GM12878 (cell line): ENCODE data around the gene IMMP2L. TPM values are rescaled to one million over a fixed set of nuclear protein-coding genes. Genes with fewer than 3 reads are reported as not detected.

Experiments used
- ATAC-seq: fragments of 200-7000 bp; cut with Tn5 transposase; 3 replicates; pipeline ENCODE4 v1.9.1; 2020; ENCODE audit warnings: mild to moderate bottlenecking, moderate library complexity
- BruUV-seq: library from RNA; stranded (reverse); fragments of 400-500 nt; replicated peaks from 2 replicates; lab custom pipeline; 2021; lab: Mats Ljungman, UMichigan
- CTCF ChIA-PET: fragments of 300-600 bp; sonication (Branson Sonifier 250); formaldehyde crosslinking; extraction: SDS; loops from one replicate; lab custom pipeline; 2021; ENCODE audit warnings: inconsistent platforms; lab: Yijun Ruan, JAX
- POLR2A ChIA-PET: fragments of 350-600 bp; formaldehyde crosslinking; extraction: SDS; loops from one replicate; lab custom pipeline; 2021; ENCODE audit warnings: inconsistent platforms; lab: Charles Lee
- RAD21 ChIA-PET: fragments of 300-600 bp; sonication (Branson Sonifier 250); formaldehyde crosslinking; loops from one replicate; lab custom pipeline; 2023; ENCODE audit warnings: antibody characterized with exemption; ENCODE audit not compliant: unreplicated experiment; lab: Charles Lee
- SMC1A ChIA-PET: fragments of 300-600 bp; sonication (Branson Sonifier 250); formaldehyde crosslinking; loops from one replicate; lab custom pipeline; 2023; ENCODE audit not compliant: unreplicated experiment, uncharacterized antibody; lab: Charles Lee
- DNase-seq: peaks from one replicate; pipeline ENCODE4 v3.0.0-alpha.2; 2011; ENCODE audit warnings: low read depth, low spot score
- FAIRE-seq: peaks from 3 replicates; lab custom pipeline; 2011; peaks lifted over from hg19 to GRCh38; lab: Jason Lieb, UNC
- H2AFZ ChIP-seq: 2 replicates; pipeline ENCODE4 v1.6.0; 2011; ENCODE audit warnings: low read depth, low read length, control low read depth; ENCODE audit not compliant: control insufficient read depth
- H3K27ac ChIP-seq: 2 replicates; pipeline ENCODE4 v1.5.1; 2011; ENCODE audit warnings: control low read depth; ENCODE audit not compliant: control insufficient read depth, insufficient read depth
- H3K27me3 ChIP-seq, 2 experiments: replicated peaks in 1 of 2; 2 replicates each; pipeline versions ENCODE4 v1.6.0 to v1.6.1; 2011; ENCODE audit warnings: low read length in 1 of 2; ENCODE audit not compliant: control insufficient read depth in 2 of 2, insufficient read depth in 2 of 2
- H3K36me3 ChIP-seq, 2 experiments: 2 replicates each; pipeline ENCODE4 v1.5.1; 2011; ENCODE audit warnings: low read length in 1 of 2; ENCODE audit not compliant: control insufficient read depth in 2 of 2, insufficient read depth in 2 of 2
- H3K4me1 ChIP-seq: 2 replicates; pipeline ENCODE4 v1.6.1; 2011; ENCODE audit warnings: mild to moderate bottlenecking, low read length, moderate library complexity, mixed read lengths; ENCODE audit not compliant: control insufficient read depth, insufficient read depth
- H3K4me2 ChIP-seq: 2 replicates; pipeline ENCODE4 v1.6.0; 2011; ENCODE audit warnings: control low read depth; ENCODE audit not compliant: control insufficient read depth, insufficient read depth
- H3K4me3 ChIP-seq: fragments of 200-600 bp; sonication (generic); 2 replicates; pipeline ENCODE4 v1.5.1; 2016
- H3K79me2 ChIP-seq: 2 replicates; pipeline ENCODE4 v1.6.0; 2011; ENCODE audit warnings: low read length; ENCODE audit not compliant: control insufficient read depth, insufficient read depth
- H3K9ac ChIP-seq: 2 replicates; pipeline ENCODE4 v1.8.0; 2011; ENCODE audit warnings: low read length, control low read depth, mixed read lengths; ENCODE audit not compliant: control insufficient read depth, insufficient read depth
- H3K9me3 ChIP-seq: replicated peaks from 3 replicates; pipeline ENCODE4 v1.5.1; 2011; ENCODE audit warnings: mild to moderate bottlenecking, low read length; ENCODE audit not compliant: control insufficient read depth, insufficient read depth
- H4K20me1 ChIP-seq: 2 replicates; pipeline ENCODE4 v1.6.0; 2011; ENCODE audit not compliant: control insufficient read depth, insufficient read depth
- CUX1 ChIP-seq: IDR thresholded peaks from 2 replicates; pipeline ENCODE4 v1.6.1; 2012; ENCODE audit warnings: improper control_type of control experiment, low read depth, low read length; ENCODE audit not compliant: insufficient replicate concordance
- EED ChIP-seq: sonication (generic); IDR thresholded peaks from 2 replicates; pipeline ENCODE4 v1.6.1; 2016; ENCODE audit warnings: antibody characterized with exemption, low read depth
- NFIC ChIP-seq: IDR thresholded peaks from 2 replicates; pipeline ENCODE4 v1.6.1; 2012; ENCODE audit warnings: low read depth, mild to moderate bottlenecking, inconsistent platforms, low read length, moderate library complexity
- RAD21 ChIP-seq: IDR thresholded peaks from 2 replicates; pipeline ENCODE4 v1.6.1; 2011; ENCODE audit warnings: mild to moderate bottlenecking, low read depth, low read length, moderate library complexity; ENCODE audit not compliant: insufficient read depth
- RBBP5 ChIP-seq: fragments of 200-600 bp; sonication (generic); conservative IDR thresholded peaks from 2 replicates; pipeline ENCODE4 v1.6.1; 2016
- ZBTB40 ChIP-seq: fragments of 450-650 bp; IDR thresholded peaks from 2 replicates; pipeline ENCODE4 v1.6.1; 2016; ENCODE audit warnings: mild to moderate bottlenecking, moderate library complexity, borderline replicate concordance
- in situ Hi-C: fragments of 300-500 bp; cut with MboI; formaldehyde crosslinking; loops from 9 replicates; pipeline ENCODE4 v1.14.3; 2018; ENCODE audit warnings: mixed read lengths
- intact Hi-C: fragments of 100-400 bp; cut with micrococcal nuclease; formaldehyde crosslinking; loops from one replicate; pipeline ENCODE4 v1.14.2; 2022; ENCODE audit not compliant: unreplicated experiment
- polyA plus RNA-seq, 11 experiments: library from polyadenylated mRNA; depleted of rRNA in 4 of 11; unstranded in 6 of 11; stranded (reverse) in 5 of 11; fragments of >200 nt; fragmentation: Nextera tagmentation in 4 of 11; fragmentation: Illumina TruSeq in 1 of 11; extraction: Ambion mirVana in 4 of 11; extraction: Trizol in 1 of 11; gene quantifications; 1 replicate in 1 of 11; 2 replicates in 10 of 11; pipeline versions ENCODE4 v1.2.1 to v1.2.3, GENCODE V29; 2011 to 2016; ENCODE audit warnings: inconsistent platforms in 2 of 11, missing spikeins in 2 of 11, low read depth in 1 of 11
- total RNA-seq, 4 experiments: library from RNA; depleted of rRNA in 3 of 4; stranded (reverse); fragments of >200 nt in 3 of 4; fragmentation: Illumina TruSeq in 1 of 4; extraction: Trizol in 1 of 4; gene quantifications; 2 replicates each; pipeline versions ENCODE4 v1.2.1 to v1.2.3, GENCODE V29; 2013 to 2021

IMMP2L gene
- total and polyA plus RNA-seq, 10 of the 15 experiments (the other 5 are each of a cell fraction or from before 2014, with no cell fraction given), result 12.6 to 46.3 (median 19.6) TPM

DNA sequence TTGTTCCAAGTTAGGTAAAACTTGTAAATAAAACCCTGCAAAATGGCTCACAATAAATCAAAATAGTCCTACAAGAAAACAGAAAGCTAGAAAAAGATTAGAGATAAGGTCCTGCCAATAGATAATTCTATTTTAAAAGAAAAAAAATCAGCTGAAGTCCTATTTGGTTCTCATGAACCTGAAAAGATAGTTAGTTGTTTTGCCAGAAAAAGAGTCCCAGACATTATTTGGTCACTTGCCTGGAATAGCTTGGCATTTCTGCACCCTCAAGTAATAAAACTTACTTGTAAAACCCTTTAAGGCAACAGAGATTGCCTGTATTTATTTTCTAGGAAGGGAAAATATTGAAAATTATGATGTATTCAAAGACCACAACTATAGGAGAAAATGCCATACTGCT is 423.7 kb downstream of the IMMP2L start:
- no TSS peak for BruUV-seq
- ChIA-PET RAD21 (interaction anchor here (1.0 to 3.1 kb wide), 14 partner anchors 12 to 424 kb away, joined by 3 to 21 read pairs (median 6); partner anchors contain the start of genes IMMP2L and LRRN3), CTCF (interaction anchor here (0.9 to 2.7 kb wide), 10 partner anchors 10 to 596 kb away, joined by 3 to 11 read pairs (median 4); no protein-coding TSS in a partner anchor), POLR2A (interaction anchor here (0.5 to 1.7 kb wide), 3 partner anchors 8 to 128 kb away, joined by 3 to 5 read pairs (median 3); no protein-coding TSS in a partner anchor), SMC1A (interaction anchor here (0.8 to 4.2 kb wide), 31 partner anchors 8 to 423 kb away, joined by 3 to 25 read pairs (median 6); no protein-coding TSS in a partner anchor)
- TF ChIP-seq RAD21 (no peak), ZBTB40 (no peak), RBBP5 (no peak), EED (no peak), NFIC (no peak), CUX1 (no peak)
- H3K36me3 ChIP-seq, result no peaks in the 10 kb centered on the region
- no peak for ATAC-seq
- peak overlapping the region; percentile 85 for H3K27ac ChIP-seq
- no peak overlapping the region for H3K9ac ChIP-seq
- in situ Hi-C loops (no loop called here), intact Hi-C loops (no loop called here)
- no peaks in the 10 kb centered on the region for H3K9me3 ChIP-seq
- H3K4me2 ChIP-seq, result no peak overlapping the region; the same call in 1 of the 2 replicates
- no peak overlapping the region for H3K4me3 ChIP-seq
- no peaks in the 10 kb centered on the region for H3K27me3 ChIP-seq
- no peaks in the 10 kb centered on the region for H3K79me2 ChIP-seq
- peak overlapping the region; percentile 70 for H2AFZ ChIP-seq
- H4K20me1 ChIP-seq, result no peaks in the 10 kb centered on the region
- no peak for FAIRE-seq
- peaks cover 9% of the 10 kb centered on the region; the same call in 1 of the 2 replicates for H3K4me1 ChIP-seq
- no peak for DNase-seq
